ENCODE results near the gene BICD2.
"Not testable (repeated sequence)": the region's sequence is repeated elsewhere in the genome, so short reads cannot be mapped to it uniquely, and the experiment has no call there.

BICD2 gene

GRCh38 chr9:92786298-92786697 lies 21.7 kb upstream of the BICD2 start:
- H3K27ac Mint-ChIP-seq: no peak overlapping the region
- H3K4me3 Mint-ChIP-seq: no peak overlapping the region
- peaks cover 16% of the 10 kb centered on the region for H3K27me3 Mint-ChIP-seq (ENCODE audit: low read depth)
- no peaks in the 10 kb centered on the region for H3K36me3 Mint-ChIP-seq (ENCODE audit: low read depth)
- no peak for DNase-seq (ENCODE audit: low spot score)
- peaks cover 11% of the 10 kb centered on the region for H3K9me3 Mint-ChIP-seq
- peaks cover 8% of the 10 kb centered on the region for H3K4me1 Mint-ChIP-seq (ENCODE audit: low read depth)

GRCh38 chr9:92781899-92782298 lies 17.3 kb upstream of the BICD2 start:
- H3K27ac Mint-ChIP-seq: no peak overlapping the region
- H3K4me1 Mint-ChIP-seq (ENCODE audit: low read depth): no peaks in the 10 kb centered on the region
- no peaks in the 10 kb centered on the region for H3K36me3 Mint-ChIP-seq (ENCODE audit: low read depth)
- H3K27me3 Mint-ChIP-seq (ENCODE audit: low read depth): peaks cover 18% of the 10 kb centered on the region
- no peak overlapping the region for H3K4me3 Mint-ChIP-seq
- no peak for DNase-seq (ENCODE audit: low spot score)
- H3K9me3 Mint-ChIP-seq: peaks cover 11% of the 10 kb centered on the region

DNA sequence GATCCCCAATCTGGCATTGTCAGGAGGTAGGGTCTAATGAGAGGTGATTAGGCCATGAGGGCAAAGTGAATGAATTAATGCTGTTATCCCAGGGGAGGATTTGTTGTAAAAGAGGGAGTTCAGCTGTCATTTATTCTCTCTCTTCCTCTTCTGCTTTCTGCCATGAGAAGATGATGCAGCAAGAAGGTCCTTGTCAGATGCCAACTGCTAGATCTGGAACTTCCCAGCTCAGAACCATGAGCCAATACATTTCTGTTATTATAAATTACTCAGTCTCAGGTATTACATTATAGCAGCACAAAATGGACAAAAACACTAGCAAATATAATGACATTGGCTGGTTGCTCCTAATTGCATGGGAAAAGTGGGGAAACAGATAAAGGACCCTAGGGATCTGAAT lies 15.6 kb upstream of the BICD2 start:
- H3K4me1 Mint-ChIP-seq (ENCODE audit: low read depth): no peaks in the 10 kb centered on the region

DNA sequence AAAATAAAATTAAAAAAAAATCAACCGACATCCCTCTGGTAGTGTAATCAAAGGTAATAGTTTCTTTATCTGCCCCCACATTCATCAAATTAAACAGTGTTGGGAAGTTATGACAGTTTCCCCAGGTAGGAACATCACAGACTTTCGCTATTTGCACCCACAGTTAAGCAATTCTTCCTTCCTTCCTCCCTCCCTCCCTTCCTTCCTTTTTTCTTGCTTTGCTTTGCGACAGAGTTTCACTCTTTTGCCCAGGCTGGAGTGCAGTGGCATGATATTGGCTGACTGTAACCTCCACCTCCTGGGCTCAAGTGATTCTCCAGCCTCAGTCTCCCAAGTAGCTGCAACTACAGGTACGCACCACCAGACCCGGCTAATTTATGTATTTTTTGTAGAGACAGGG lies 10.8 kb upstream of the BICD2 start:
- DNase-seq (ENCODE audit: low spot score): no peak
- Mint-ChIP-seq H3K36me3 (ENCODE audit: low read depth) (no peaks in the 10 kb centered on the region), H3K4me3 (no peak overlapping the region), H3K4me1 (ENCODE audit: low read depth) (no peaks in the 10 kb centered on the region), H3K27ac (no peak overlapping the region), H3K9me3 (peaks cover 3% of the 10 kb centered on the region), H3K27me3 (ENCODE audit: low read depth) (peaks cover 14% of the 10 kb centered on the region)

More for the DNA sequence above, 15.6 kb upstream of the BICD2 start:
- no peak for DNase-seq (ENCODE audit: low spot score)
- Mint-ChIP-seq H3K9me3 (peaks cover 3% of the 10 kb centered on the region), H3K36me3 (ENCODE audit: low read depth) (no peaks in the 10 kb centered on the region), H3K4me3 (no peak overlapping the region), H3K27ac (no peak overlapping the region), H3K27me3 (ENCODE audit: low read depth) (peaks cover 19% of the 10 kb centered on the region)

DNA sequence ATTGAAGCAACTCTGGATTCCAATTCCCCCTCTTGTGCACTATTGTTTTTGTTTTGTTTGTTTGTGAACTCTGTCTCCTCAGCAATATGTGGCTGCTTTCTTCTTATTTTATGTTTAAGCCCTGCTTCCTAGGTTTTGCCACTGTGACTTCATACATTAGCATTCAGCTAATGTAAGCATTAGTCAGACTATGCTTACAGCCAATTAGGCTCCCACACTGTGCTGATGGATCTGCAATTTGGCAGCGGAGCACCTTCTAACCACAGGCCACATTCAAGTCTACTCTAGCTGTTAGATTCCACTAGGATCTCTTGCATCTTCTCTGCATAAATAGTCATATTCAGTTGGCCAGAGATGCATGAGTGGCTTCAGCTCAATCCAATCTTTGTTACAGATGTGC lies 9.6 kb upstream of the BICD2 start:
- Mint-ChIP-seq H3K9me3 (peaks cover 1% of the 10 kb centered on the region), H3K27me3 (ENCODE audit: low read depth) (peaks cover 8% of the 10 kb centered on the region), H3K27ac (no peak overlapping the region), H3K4me3 (no peak overlapping the region), H3K36me3 (ENCODE audit: low read depth) (no peaks in the 10 kb centered on the region), H3K4me1 (ENCODE audit: low read depth) (peaks cover 3% of the 10 kb centered on the region)
- no peak for DNase-seq (ENCODE audit: low spot score)

- Mint-ChIP-seq H3K4me1 (ENCODE audit: low read depth) (peaks cover 3% of the 10 kb centered on the region), H3K27me3 (ENCODE audit: low read depth) (peaks cover 8% of the 10 kb centered on the region), H3K36me3 (ENCODE audit: low read depth) (no peaks in the 10 kb centered on the region), H3K9me3 (no peaks in the 10 kb centered on the region), H3K27ac (no peak overlapping the region), H3K4me3 (no peak overlapping the region)
- no peak for DNase-seq (ENCODE audit: low spot score)
Observed at GRCh38 chr9:92773810-92774209, 9.2 kb upstream of the BICD2 start.

GRCh38 chr9:92771309-92771708 lies 6.7 kb upstream of the BICD2 start:
- H3K4me1 Mint-ChIP-seq (ENCODE audit: low read depth): peaks cover 6% of the 10 kb centered on the region
- no peaks in the 10 kb centered on the region for H3K36me3 Mint-ChIP-seq (ENCODE audit: low read depth)
- peaks cover 8% of the 10 kb centered on the region for H3K27me3 Mint-ChIP-seq (ENCODE audit: low read depth)
- no peak overlapping the region for H3K4me3 Mint-ChIP-seq
- DNase-seq (ENCODE audit: low spot score): no peak
- H3K27ac Mint-ChIP-seq: no peak overlapping the region
- no peaks in the 10 kb centered on the region for H3K9me3 Mint-ChIP-seq

GRCh38 chr9:92770360-92770995 lies 5.8 kb upstream of the BICD2 start:
- Mint-ChIP-seq H3K4me1 (ENCODE audit: low read depth) (peaks cover 13% of the 10 kb centered on the region), H3K9me3 (no peaks in the 10 kb centered on the region), H3K27me3 (ENCODE audit: low read depth) (peaks cover 5% of the 10 kb centered on the region), H3K27ac (peak overlapping the region; percentile 64), H3K4me3 (no peak overlapping the region), H3K36me3 (ENCODE audit: low read depth) (no peaks in the 10 kb centered on the region)
- no peak for DNase-seq (ENCODE audit: low spot score)

DNA sequence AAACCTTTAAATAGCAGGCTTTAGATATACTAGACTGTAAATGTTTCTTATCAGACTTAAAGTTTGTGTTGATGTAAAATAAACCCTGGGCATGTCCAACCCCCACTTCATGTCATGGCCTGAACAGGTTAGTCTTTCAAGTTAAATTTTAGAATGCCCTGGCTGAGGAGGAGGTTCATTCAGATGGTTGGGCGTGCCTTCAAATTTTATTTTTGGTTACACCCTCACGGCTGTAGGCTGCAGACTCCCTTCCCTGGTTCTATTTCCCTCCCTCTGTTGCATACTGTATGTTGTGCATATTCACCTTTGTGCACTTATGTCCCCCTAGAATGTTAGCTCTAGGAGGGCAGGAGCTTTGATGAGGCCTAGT lies 5.3 kb upstream of the BICD2 start:
- no peak for DNase-seq (ENCODE audit: low spot score)
- Mint-ChIP-seq H3K27me3 (ENCODE audit: low read depth) (peaks cover 4% of the 10 kb centered on the region), H3K4me3 (no peak overlapping the region), H3K36me3 (ENCODE audit: low read depth) (no peaks in the 10 kb centered on the region), H3K4me1 (ENCODE audit: low read depth) (peaks cover 13% of the 10 kb centered on the region), H3K27ac (peak overlapping the region; percentile 64), H3K9me3 (no peaks in the 10 kb centered on the region)

GRCh38 chr9:92769286-92769685 lies 4.7 kb upstream of the BICD2 start:
- Mint-ChIP-seq H3K36me3 (ENCODE audit: low read depth) (no peaks in the 10 kb centered on the region), H3K4me1 (ENCODE audit: low read depth) (peaks cover 13% of the 10 kb centered on the region), H3K4me3 (no peak overlapping the region), H3K27me3 (ENCODE audit: low read depth) (no peaks in the 10 kb centered on the region), H3K9me3 (no peaks in the 10 kb centered on the region), H3K27ac (no peak overlapping the region)
- no peak for DNase-seq (ENCODE audit: low spot score)

- not testable (repeated sequence) for H3K27me3 Mint-ChIP-seq (ENCODE audit: low read depth); H3K27ac Mint-ChIP-seq; H3K4me3 Mint-ChIP-seq; DNase-seq (ENCODE audit: low spot score); H3K36me3 Mint-ChIP-seq (ENCODE audit: low read depth); H3K9me3 Mint-ChIP-seq
- H3K4me1 Mint-ChIP-seq (ENCODE audit: low read depth): peaks cover 13% of the 10 kb centered on the region
Observed at GRCh38 chr9:92768816-92769215, 4.2 kb upstream of the BICD2 start.

DNA sequence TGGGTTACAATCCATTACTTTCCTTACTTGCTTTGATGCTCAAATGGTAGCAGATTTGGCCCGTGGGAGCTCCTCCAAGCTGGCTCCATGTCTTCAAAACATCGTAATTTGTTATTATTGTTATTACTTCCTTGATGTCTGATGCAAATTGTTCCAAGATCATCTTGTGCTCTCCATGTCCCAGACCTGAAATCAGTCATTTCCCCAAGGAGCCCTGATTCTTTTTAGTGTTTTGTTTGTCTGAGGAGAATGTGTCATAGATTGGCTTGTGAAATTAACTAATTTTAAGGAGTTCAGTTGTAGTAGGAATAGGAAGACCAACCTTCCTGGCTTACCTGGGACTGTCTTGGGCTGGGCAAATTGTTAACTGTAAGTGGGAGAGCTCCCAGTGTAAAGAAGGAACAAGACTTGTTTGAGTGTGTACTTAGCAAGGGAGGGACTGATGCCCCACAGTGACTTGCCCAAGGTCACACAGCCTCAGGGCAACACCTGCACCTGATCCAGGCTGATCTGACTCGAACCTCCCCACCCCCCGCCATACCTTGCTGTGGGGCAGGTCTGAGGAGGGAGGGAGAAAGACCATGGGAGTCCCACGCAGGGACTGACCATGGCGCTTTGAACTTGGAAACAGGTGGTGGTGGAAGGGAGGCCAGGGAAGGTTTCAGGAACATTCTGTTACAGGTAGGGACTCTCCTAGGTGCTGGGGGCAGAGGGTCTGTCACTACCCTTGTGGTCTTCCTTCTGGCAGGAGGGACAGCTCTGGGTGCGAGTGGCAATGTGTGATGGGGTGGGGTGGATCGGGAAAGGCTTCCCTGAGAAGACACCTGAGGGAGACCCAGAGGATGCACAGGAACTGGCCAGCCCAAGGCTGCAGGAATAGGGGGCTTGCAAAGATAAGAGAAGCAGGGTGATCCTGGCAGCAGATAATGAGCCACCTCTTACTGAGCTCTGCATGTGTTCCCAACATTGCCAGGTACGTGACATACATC lies 2.7 kb upstream of the BICD2 start:
- peak overlapping the region; percentile 19 for H3K4me3 Mint-ChIP-seq
- H3K9me3 Mint-ChIP-seq: no peaks in the 10 kb centered on the region
- DNase-seq (ENCODE audit: low spot score): no peak
- H3K36me3 Mint-ChIP-seq (ENCODE audit: low read depth): no peaks in the 10 kb centered on the region
- peak overlapping the region; percentile 9 for H3K27ac Mint-ChIP-seq
- no peaks in the 10 kb centered on the region for H3K27me3 Mint-ChIP-seq (ENCODE audit: low read depth)
- H3K4me1 Mint-ChIP-seq (ENCODE audit: low read depth): peaks cover 26% of the 10 kb centered on the region

GRCh38 chr9:92764988-92765936 lies 629 bp upstream of the BICD2 start:
- H3K27me3 Mint-ChIP-seq (ENCODE audit: low read depth): no peaks in the 10 kb centered on the region
- peak overlapping the region; percentile 84 for H3K27ac Mint-ChIP-seq
- no peaks in the 10 kb centered on the region for H3K36me3 Mint-ChIP-seq (ENCODE audit: low read depth)
- peak; percentile 99 for DNase-seq (ENCODE audit: low spot score)
- peaks cover 36% of the 10 kb centered on the region for H3K4me1 Mint-ChIP-seq (ENCODE audit: low read depth)
- H3K9me3 Mint-ChIP-seq: no peaks in the 10 kb centered on the region
- H3K4me3 Mint-ChIP-seq: peak overlapping the region; percentile 81
